ENCODE results near the gene MAPK8IP3.

MAPK8IP3 gene

DNA sequence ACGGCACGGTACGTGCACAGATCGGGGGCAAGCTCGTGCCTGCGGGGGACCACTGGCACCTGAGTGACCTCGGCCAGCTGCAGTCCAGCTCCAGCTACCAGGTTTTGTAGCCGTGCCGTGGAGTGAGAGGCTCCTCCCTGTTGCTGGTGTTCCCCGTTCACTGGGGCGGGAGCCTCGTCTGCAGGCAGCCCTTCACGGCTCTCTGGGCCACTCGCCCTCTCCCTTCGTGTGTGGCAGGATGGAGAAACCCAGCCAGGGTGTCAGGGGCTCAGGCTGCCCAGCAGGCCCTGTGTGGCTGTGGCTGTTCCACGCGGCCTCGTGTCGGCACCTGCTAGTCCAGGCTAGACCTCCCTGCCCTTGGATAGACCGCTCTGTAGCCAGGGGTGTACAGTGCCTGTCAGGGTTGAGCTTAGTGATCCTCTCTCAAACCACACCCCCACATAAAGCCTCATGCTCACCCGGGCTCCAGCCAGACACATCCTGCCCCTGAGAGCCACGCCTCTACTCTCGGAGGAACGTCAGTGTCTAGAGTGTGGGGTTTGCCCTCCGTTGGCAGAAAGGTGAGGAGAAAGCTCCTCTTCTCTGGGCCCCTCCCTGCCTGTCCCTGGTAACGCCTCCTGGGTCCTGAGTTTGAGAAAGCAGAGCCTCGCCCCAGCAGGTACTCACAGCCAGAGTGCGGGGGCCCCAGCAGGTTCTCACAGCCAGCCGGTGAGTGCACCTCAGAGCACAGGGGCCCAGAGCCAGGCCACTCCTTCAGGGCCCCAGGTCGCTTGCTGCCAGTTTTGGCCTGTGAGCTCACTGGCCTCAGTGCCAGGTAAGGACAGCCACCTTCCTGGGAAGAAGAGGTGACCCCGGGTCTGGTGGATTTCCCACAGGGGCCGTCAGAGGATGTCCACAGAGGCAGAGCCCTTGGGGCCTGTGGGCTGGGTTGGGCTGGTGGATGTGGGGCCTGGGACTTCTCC, 37.7 kb downstream of the MAPK8IP3 start:
- no peak for DNase-seq

DNA sequence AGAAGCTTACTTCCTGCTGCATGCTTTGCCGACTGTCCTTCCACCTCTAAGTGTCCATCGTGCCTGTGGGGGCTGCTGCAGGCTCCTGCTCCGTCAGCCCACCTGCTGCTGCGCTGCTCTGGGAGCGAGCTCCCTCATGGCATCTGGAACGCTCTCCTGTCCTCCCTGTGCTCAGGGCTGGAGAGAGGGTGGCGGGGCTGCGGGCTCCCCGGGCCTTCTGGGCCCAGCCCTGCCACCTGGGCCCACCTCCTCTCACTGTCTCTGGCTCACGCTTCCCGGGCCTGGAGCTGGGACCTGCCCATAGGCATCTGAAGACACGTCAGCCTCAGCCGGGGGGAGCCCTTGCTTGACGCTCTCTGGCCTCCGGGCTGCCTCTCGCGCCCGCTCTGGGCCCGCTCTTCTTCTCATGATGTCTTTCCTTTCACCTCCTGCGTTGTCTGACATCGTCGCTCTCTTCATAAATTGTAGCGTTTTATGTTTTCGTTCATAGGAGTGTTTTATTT, 38.4 kb downstream of the MAPK8IP3 start:
- no peak for DNase-seq

DNA sequence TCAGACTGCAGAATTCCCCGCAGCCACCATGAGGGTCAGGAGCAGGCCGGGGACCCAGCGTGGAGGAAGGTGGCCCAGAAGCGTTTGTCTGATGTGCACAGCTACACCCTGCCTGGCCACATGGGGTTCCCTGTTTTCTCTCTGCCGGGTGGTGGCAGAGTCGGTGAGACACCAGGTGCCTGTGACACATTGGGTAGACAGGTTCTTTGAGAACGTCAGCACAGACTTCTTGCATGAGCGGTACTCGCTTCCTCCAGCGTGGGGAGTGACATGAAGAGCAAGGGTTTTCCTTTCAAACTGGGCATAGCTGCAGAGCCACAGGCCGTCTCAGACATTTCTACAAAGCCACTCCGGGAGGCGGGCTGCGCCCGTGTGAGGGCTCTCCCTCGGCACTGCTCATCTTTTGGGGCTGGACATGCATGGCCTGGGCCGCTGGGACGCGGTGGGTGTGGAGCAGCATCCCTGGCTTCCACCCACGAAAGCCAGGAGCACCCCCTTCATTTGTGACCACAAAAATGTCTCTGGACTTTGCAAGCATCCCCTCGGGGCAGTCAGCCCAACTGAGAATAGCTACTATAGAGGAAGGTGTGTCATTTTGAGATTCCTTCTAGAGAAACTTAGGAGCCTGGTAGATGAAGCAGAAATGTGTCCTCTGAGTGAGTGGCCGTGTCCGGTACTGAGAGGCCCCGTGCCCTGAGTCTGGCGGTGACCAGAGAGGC, 39.3 kb downstream of the MAPK8IP3 start:
- no peak for DNase-seq

DNA sequence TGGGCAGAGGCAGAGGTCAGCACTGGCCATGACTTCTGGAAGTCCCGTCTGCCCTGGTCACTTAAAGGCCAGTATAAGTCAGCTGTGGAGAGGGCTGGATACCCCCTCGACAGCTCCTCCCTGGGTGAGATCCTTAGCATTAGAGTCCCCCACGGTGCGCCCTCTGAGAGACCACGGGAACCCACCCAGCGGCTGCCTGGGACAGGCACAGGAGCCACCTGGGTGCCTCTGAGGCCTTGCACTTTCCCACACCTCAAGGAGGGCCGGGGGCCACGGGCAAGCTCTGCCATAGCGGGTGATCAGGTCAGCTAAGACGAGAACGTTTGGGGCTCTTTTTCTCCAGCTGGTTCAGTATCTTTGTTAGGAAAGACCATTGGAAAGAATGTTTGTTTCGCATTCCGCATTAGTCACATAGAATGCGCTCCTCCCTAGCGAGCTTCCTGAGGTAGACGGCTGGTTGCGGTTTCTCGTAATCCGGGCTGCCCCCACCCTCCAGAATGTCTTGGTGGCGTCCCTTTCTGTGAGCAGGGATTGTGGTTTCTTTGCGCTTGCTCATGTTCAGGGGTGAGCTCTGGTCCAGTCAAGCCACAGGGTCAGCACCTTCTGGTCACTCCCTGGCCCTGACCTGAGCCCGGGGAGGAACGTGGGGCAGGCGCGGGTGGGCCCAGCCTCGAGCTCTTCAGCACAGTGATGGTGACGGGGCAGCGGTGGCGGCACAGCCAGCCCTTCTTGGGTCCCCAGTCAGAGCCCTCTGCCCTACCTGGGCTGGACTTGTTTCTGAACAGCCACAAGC, 40.1 kb downstream of the MAPK8IP3 start:
- DNase-seq: no peak

DNA sequence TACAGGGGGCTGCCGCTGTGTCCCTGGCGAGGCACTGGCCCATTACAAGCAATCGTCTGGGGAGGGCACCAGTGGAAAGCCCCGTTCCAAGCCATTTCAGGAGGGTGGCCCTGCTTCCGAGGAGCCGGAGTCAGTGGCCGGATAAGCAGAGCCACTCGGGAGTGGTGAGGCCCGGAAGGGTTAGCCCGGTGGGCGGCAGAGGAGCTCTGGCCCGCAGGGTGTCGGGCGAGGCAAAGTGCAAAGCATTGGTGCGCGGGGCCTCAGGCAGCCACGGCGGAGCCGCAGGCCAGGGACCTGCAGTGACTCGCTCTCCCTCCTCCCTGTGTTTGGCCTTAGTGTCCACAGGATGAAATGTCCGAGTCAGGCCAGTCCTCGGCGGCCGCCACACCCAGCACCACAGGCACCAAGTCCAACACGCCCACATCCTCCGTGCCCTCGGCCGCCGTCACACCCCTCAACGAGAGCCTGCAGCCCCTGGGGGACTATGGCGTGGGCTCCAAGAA, 40.7 kb downstream of the MAPK8IP3 start:
- DNase-seq: no peak

DNA sequence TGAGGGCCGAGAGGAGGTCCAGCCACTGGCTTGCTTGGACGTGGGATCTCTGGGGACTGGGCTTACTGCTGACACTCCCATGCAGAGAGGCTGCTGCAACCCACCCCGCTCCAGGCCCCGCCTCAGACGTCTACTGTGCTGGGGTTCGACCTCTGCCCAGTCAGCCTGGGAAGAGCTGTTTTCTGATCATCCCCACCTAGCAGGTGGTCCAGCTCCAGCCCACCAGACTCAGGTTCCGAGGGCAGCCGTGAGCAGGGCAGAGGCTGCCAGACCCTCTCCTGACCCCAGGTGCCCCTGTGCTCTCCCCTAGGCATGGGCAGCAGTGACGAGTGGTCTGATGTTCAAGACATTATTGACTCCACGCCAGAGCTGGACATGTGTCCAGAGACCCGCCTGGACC, 41.9 kb downstream of the MAPK8IP3 start:
- DNase-seq: no peak

DNA sequence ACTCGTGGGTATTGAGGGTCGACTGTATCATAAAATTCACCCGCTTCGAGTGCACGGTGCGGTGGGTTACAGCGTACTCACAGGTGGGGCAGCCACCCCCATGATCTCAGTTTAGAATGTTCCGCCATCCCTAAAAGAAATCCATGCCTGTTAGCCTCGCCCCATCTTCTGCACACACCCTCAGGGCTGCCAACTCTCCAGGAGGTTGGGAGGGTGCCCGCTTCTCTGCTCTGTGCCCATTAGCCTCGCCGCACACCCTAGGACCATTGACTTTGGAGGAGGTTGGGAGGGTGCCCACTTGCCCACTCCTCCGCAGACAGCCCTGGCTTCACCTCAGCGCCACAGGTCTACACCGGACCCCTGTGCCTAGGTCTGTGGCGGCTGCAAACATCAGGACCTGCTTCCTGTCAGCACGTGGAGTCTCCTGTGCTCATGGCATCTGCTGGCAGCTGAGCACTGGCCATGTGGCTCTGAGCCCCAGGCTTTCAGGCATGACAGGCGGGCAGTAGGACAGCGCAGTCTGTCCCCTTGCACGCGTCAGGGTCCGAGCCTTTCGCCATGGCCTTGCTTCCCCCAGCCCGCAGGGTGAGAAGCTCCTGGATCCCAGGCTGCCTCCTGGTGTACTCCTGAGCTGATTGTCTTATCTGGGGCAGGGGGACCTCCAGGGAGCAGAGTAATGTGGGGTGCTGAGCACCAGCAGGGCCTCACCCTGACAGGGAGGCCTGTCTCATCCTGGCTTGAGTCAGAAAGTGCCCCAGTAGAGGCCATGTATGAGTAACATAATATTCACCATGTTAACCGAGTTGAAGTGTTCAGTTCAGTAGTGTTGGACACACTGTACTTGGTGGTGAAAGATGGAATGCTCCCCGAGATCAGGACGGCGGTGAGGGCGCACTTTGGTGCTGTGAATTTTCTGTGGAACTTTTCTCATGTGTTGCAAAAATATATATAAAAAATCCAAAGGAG, 43.4 kb downstream of the MAPK8IP3 start:
- no peak for DNase-seq

DNA sequence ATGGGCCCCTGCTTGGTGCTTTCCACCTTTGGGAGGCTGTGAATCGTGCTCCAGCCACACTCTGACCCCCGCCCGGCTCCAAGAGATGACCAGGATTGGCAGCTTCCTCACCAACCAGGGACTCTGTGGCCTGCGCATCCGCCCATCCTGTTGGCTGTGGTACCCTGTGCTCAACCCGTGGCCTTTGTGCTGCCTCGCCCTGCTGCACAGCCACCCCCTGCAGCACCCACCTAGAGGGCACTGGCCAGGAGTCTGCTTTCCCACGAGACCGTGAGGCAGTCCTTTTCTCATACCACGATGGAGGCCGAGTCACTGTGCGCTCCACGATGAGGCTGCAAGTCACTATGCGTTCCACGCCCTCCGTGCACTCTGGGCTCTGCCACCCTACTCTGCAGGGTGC, 46.0 kb downstream of the MAPK8IP3 start:
- no peak for DNase-seq

DNA sequence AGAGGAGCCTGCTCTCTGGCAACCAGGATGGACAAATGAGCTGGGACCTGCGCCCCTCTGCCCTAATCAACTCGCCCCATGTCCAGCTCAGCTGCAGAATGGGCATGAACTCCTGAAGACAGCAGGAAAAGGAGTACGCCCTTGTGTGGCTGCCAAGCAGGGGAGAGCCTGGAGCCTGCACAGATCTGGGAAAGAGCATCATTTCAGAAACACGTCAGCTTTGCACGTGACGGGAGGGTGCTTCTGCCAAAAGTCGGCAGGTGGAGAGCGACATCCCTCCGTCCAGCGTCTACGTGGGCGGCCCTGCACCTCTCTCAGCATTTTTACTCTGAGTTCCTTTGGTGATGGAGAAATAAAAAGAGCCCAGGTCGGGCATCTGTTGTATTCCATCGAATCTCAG, 46.9 kb downstream of the MAPK8IP3 start:
- no peak for DNase-seq

DNA sequence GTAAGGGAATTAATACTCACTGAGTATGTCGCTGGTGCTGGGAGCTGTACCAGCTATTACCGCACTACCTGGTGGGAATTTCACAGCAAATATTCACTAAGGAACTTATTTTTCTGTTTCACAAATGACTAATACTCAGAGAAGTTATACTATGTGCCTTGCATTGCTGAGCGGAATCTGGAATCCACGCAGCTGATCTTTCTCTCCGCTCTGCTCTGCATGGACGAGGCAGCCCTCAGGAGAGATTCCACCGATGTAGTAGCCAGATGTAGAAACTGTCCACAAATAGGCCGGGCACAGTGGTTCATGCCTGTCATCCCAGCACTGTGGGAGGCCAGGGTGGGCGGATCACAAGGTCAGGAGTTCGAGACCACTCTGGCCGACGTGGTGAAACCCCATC, 48.2 kb downstream of the MAPK8IP3 start:
- no peak for DNase-seq

DNA sequence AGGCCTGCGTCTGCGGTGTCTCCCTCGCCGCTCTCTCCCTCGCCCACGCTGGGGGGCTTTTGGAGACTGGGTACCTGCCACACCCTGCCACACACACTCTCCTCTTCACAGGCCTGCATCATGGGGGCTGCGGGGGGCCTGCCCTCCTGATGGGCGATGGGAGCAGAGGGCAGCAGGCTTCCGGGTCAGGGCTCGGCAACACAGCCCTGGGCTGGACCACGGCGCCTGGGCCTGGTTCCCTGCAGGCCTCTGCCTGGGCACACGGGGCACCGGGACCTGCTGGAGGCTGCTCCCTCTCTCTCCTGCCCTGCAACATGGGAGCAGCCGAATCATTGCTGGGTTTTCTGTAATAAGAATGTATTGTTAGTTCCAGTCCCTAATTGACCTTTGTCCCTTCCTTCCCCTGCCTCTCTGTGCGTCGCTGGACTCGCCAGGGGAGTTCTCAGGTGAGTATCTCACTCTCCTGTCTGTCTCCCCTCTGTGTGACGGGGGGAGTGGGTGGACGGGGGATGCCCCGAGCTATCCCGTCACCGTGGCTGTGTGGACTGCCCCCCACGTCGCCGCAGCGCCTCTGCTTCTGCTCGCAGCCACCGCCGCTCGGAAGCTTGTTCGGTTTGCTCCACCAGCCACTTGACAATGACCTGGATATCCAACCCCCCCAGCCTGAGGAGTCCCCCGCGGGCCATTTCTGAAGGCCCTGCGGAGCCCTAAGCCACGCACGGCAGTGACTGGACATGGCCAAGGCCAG, 51.9 kb downstream of the MAPK8IP3 start:
- DNase-seq: no peak

DNA sequence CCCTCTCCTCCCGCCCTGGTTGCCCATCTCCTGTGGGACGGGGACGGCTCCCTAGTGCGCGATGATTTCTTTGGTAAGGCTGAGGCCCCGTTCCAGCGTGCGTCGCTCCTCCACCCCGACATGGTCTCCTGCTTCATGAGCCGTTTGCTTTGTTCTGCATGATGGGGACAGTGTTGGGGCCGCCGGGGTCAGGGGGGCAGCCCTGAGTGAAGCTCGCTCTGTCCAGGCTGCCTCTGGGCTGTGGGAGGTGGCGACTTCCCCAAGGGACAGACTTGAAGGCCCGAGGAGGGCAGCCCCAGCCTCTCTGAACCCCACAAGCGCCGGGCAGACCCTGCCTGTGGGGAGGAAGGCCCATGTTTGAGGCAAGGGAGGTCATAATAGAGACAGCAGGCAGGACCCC, 52.9 kb downstream of the MAPK8IP3 start:
- DNase-seq: no peak

DNA sequence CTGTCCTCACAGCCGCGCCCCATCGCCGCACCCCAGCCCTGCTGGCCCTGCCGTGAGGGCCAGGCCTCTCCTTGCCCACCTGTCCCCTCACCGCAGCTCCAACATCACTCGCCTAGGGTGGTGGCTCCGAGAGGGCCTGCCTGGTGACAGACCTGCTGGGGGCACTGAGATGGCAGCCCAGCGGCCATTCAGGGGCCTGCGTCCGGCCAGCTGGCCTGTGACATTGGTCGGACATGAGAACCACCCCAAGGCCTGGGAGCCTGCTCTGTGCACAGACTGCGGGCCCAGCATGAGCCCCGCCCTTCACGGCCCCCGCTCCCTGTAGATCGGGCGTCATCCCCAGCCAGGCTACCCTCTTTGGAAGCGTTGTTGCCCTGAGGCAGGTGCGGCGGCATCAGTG, 53.5 kb downstream of the MAPK8IP3 start:
- DNase-seq: no peak

DNA sequence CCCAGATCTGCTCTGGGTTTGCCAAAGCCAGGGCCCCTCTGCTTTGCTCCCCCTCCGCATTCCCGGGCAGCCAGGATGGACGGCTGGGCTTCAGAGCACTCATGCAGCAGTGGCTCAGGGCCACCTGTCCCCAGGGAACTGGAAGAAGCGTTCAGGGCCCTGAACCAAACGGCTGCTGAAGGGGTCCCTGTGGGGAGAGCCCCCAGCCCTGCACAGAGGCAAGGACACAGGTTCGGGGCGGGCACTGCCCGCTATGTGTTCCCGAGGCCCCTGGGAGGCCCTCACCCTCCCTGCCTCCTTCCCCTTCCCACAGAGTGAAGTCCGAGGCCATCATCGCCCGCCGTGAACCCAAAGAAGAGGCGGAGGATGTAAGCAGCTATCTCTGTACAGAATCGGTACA, 54.9 kb downstream of the MAPK8IP3 start:
- no peak for DNase-seq

DNA sequence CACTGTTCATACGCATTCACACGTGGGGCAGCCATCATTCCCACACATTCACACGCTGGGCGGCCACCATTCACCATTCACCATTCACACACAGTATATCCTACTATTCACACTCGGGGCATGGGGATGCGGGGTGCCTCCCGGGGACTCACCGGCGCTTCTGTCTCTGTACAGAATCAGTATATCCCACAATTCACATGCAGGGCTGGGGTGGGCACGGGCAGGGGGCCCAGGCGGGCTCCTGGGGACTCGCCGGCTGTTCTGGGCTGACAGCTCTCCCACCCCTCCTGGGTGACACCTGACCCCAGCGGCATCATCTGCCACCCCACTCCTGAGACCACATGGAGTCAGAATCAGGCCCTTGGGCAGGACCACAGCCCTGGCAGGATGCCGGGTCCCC, 55.8 kb downstream of the MAPK8IP3 start:
- no peak for DNase-seq

DNA sequence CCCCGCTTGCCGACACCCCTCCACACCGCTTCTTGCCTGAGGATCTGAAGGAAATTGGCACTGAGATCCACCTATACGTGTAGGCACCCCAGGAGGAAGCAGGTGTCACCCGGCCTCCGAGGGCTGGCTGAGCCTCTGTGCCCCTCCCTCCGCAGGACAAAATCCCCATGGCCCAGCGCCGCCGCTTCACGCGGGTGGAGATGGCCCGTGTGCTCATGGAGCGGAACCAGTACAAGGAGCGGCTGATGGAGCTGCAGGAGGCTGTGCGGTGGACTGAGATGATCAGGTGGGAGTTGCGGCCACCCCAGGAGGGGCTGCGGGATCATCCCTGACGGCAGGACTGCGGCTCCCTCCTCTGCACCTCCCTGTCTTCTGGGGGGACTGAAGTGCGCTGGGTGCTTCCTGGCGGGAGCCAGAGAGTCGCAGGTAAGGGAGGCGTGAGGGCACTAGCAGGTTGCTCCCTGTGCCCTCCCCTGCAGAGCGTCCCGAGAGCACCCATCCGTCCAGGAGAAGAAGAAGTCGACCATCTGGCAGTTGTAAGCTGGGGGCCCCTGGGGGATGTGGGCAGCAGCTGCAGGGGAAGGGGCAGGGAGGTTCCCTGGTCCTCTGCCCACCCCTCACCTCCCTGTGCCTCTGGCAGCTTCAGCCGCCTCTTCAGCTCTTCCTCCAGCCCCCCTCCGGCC, 56.3 kb downstream of the MAPK8IP3 start:
- no peak for DNase-seq

DNA sequence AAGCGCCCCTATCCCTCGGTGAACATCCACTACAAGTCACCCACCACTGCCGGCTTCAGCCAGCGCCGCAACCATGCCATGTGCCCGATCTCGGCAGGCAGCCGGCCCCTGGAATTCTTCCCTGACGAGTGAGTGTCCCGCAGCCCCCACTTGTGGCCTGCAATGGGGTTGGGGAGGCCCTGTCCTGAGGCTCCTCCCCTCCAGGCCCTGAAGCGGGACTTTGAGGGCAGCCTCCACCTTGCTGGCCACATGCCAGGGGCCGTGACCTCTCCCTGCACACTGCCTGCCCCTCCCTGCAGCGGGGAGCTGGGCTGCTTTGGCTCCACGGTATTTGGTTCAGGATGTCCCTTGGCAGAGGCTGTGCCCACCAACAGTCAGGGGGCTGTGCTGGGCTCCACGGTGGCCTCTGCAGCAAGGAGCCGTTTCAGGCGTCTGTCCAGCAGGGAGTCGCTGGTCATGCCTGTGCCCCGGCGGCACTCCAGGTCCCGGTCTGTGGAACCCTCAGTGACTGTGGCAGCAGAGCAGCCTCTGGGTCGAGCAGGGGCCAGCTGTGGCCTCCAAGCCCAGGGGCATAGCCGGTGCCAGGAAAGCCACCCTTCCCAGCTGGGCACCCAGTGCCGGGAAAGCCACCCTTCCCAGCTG, 57.0 kb downstream of the MAPK8IP3 start:
- DNase-seq: no peak

DNA sequence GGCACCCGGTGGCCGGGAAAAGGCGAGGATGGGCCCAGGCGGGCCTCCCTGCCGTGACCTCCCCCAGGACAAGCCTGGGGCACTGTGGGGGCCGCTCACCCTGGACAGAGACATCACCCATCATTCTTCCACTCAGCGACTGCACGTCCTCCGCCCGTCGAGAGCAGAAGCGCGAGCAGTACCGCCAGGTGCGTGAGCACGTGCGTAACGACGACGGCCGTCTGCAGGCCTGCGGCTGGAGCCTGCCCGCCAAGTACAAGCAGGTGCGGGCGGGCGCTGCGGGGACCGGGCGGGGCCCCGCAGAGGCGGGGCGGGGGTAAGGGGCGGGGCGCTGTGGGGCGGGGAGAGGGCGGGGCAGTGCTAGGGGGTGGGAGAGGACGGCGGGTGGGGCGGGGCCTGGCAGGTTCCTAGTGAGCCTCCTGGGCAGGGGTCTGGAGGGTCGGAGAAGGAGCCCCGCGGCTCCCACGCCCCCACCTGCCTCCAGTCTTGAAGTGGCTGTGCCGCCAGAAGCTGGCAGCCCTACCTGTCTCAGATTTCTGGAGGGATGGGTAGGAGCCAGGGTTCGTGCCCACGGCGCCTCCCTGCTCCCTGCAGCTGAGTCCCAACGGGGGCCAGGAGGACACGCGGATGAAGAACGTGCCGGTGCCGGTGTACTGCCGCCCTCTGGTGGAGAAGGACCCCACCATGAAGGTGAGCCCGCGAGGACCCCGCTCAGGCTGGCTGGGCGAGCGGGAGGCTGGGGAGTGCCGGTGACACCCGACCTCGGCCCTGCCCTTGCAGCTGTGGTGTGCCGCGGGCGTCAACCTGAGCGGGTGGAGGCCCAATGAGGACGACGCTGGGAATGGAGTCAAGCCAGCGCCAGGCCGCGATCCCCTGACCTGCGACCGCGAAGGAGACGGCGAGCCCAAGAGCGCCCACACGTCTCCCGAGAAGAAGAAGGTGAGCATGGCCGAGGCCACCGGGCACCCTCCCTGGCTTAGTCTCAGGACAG, 57.8 kb downstream of the MAPK8IP3 start:
- no peak for DNase-seq

DNA sequence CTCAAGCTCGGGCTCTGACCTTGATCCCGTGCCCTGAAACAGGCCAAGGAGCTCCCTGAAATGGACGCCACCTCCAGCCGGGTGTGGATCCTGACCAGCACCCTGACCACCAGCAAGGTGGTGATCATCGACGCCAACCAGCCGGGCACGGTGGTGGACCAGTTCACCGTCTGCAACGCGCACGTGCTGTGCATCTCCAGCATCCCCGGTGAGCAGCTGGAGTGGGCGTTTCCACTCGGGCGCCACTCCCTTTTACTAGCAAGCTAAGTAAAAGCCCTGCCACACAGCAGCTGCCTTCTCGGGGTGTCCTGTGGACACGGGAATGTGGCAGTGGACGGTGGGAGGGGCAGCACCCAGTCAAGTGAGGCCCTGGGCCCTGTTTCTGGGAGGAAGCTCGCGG, 59.0 kb downstream of the MAPK8IP3 start:
- no peak for DNase-seq

Measured in activated CD4-positive, alpha-beta T cell treated with anti-CD3 and anti-CD28 coated beads, Interleukin-2, amount 50 U/mL, for 4 hours (primary cell).